Measurements from ENCODE around the gene SLC66A2. TPM values are rescaled to one million over a fixed set of nuclear protein-coding genes. Genes with fewer than 3 reads are reported as not detected.
A peak's percentile ranks its signal among the peaks of the same experiment; 100 is the strongest.

Gene SLC66A2
- total RNA-seq, 1 experiment from 2014 or later = 13.0 TPM

DNA sequence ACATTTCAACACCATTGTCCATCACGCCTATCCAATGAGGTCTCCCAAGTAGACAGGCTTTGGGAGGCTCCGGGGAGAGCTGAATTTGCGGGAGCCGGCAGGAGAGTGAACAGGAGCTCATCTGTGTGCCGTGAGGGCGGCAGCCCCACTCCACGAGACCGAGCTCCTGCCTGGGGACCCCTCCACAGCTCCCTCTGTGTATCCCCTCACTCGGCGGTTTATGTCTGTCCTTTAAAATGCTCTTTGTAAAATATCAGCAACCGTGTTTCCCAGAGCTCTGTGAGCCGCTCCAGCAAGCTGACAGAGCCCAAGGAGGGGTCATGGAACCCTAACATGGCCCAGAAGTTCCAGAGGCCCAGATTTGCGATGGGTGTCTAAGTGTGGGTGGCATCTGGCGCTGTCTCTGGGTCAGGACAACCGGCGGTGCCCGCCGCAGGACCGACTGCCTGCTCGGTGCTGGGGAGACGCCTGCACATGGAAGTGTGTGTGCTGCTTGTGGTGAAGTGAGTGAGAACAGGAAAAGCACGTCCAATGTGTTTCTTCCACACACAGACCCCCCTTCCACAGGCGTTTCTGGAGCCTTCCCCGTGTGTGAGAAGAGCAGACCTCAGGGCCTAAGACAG, 34.8 kb downstream of the SLC66A2 start:
- TF ChIP-seq, protein P1, sequence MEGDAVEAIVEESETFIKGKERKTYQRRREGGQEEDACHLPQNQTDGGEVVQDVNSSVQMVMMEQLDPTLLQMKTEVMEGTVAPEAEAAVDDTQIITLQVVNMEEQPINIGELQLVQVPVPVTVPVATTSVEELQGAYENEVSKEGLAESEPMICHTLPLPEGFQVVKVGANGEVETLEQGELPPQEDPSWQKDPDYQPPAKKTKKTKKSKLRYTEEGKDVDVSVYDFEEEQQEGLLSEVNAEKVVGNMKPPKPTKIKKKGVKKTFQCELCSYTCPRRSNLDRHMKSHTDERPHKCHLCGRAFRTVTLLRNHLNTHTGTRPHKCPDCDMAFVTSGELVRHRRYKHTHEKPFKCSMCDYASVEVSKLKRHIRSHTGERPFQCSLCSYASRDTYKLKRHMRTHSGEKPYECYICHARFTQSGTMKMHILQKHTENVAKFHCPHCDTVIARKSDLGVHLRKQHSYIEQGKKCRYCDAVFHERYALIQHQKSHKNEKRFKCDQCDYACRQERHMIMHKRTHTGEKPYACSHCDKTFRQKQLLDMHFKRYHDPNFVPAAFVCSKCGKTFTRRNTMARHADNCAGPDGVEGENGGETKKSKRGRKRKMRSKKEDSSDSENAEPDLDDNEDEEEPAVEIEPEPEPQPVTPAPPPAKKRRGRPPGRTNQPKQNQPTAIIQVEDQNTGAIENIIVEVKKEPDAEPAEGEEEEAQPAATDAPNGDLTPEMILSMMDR (conservative IDR thresholded peaks at IDR 0.05) = no peak
- H3K9me3 Mint-ChIP-seq = peaks cover 4 to 7% of the 10 kb centered on the region in 2 experiments; a peak in 3 of 5 replicates
- Histone ChIP-seq H3K79me2 (ENCODE audit: insufficient read depth, low read length) (no peaks in the 10 kb centered on the region), H2BK120ac (ENCODE audit: low read depth, low read length, poor library complexity, severe bottlenecking) (no peak overlapping the region), H3K4me2 (ENCODE audit: insufficient read depth, insufficient read length, low read length) (no peak overlapping the region), H4K5ac (ENCODE audit: insufficient read length, low read depth, low read length) (no peak overlapping the region), H2BK20ac (ENCODE audit: low read depth, low read length, poor library complexity, severe bottlenecking) (no peak overlapping the region), H3K79me1 (ENCODE audit: insufficient read depth, low read depth, low read length, poor library complexity, severe bottlenecking) (no peaks in the 10 kb centered on the region), H2AK5ac (ENCODE audit: insufficient read length, low read length) (no peak overlapping the region), H2BK5ac (ENCODE audit: insufficient read length, low read length) (no peak overlapping the region), H3K23me2 (ENCODE audit: insufficient read length, low read depth, low read length, poor library complexity, severe bottlenecking) (no peaks in the 10 kb centered on the region), H3K23ac (ENCODE audit: insufficient read length, low read depth, low read length) (no peak overlapping the region), H2BK12ac (ENCODE audit: insufficient read length, low read depth, low read length) (no peak overlapping the region), H2AFZ (ENCODE audit: low read length) (no peak overlapping the region), H3K14ac (ENCODE audit: insufficient read depth, low read length) (no peak overlapping the region), H2BK15ac (ENCODE audit: low read depth, low read length) (no peak overlapping the region), H3K4me1 (ENCODE audit: insufficient read depth, low read length) (no peaks in the 10 kb centered on the region), H3K56ac (ENCODE audit: insufficient read length, low read depth, low read length) (no peak overlapping the region), H3K4ac (ENCODE audit: low read depth, low read length) (no peak overlapping the region), H3K18ac (ENCODE audit: insufficient read length, low read depth, low read length) (no peak overlapping the region), H4K8ac (replicated peaks; ENCODE audit: insufficient read length, low read depth, low read length) (no peak overlapping the region), H4K20me1 (ENCODE audit: control insufficient read depth, insufficient read depth, insufficient read length) (no peaks in the 10 kb centered on the region), H3K27me3 (ENCODE audit: insufficient read depth, low read length) (no peaks in the 10 kb centered on the region), H3K9me3 (ENCODE audit: control insufficient read depth, low read depth, low read length) (no peaks in the 10 kb centered on the region), H3K9ac (ENCODE audit: extremely low read depth, insufficient read length, low read length) (no peak overlapping the region), H3T11ph (ENCODE audit: low read length) (no peak overlapping the region), H3K27ac (ENCODE audit: insufficient read length, low read depth, low read length) (no peak overlapping the region), H4K91ac (ENCODE audit: insufficient read length, low read depth, low read length) (no peak overlapping the region)
- H3K27me3 Mint-ChIP-seq (ENCODE audit: low read depth) = peaks cover 10% of the 10 kb centered on the region
- peak overlapping the region in 1 of 3 experiments; percentile 27; a peak in 1 of 7 replicates for H3K27ac Mint-ChIP-seq
- no peak overlapping the region for H3K4me3 Mint-ChIP-seq
- no CpG with 5 or more reads among the region's 24 CpGs for WGBS (ENCODE audit: extremely low coverage, insufficient read length, low lambda C conversion rate)
- peak; percentile 23 for DNase-seq
- H3K36me3 Mint-ChIP-seq (ENCODE audit: insufficient read depth in 1 of 3, low read depth in 3 of 3) = peaks cover 2 to 18% (median 5%) of the 10 kb centered on the region in 3 experiments; a peak in 5 of 7 replicates
- H3K4me1 Mint-ChIP-seq = peaks cover 4 to 9% of the 10 kb centered on the region in 2 experiments; a peak in 3 of 4 replicates
